ENCODE results near the gene GJA4.
"Not testable (repeated sequence)": the region's sequence is repeated elsewhere in the genome, so short reads cannot be mapped to it uniquely, and the experiment has no call there.

GJA4 gene

GRCh38 chr1:34803770-34804169 is 11.0 kb downstream of the GJA4 start:
- no peak for TF ChIP-seq CTCF (IDR thresholded peaks at IDR 0.05; ENCODE audit: low read depth, low read length, missing control alignments)
- H3K4me3 ChIP-seq (replicated peaks; ENCODE audit: low read depth, low read length) = no peak overlapping the region
- DNase-seq (ENCODE audit: extremely low read depth, low read depth) = no peak

- DNase-seq (ENCODE audit: extremely low read depth, low read depth) = no peak
- no peak overlapping the region for H3K4me3 ChIP-seq (replicated peaks; ENCODE audit: low read depth, low read length)
- TF ChIP-seq CTCF (IDR thresholded peaks at IDR 0.05; ENCODE audit: low read depth, low read length, missing control alignments) = no peak
Observed at GRCh38 chr1:34806396-34806795, 13.6 kb downstream of the GJA4 start.

- TF ChIP-seq CTCF (IDR thresholded peaks at IDR 0.05; ENCODE audit: low read depth, low read length, missing control alignments) = no peak
- DNase-seq (ENCODE audit: extremely low read depth, low read depth) = no peak
- H3K4me3 ChIP-seq (replicated peaks; ENCODE audit: low read depth, low read length) = no peak overlapping the region
Observed at GRCh38 chr1:34808051-34808810, 15.4 kb downstream of the GJA4 start.

GRCh38 chr1:34810781-34811180 is 18.0 kb downstream of the GJA4 start:
- DNase-seq (ENCODE audit: extremely low read depth, low read depth); H3K4me3 ChIP-seq (replicated peaks; ENCODE audit: low read depth, low read length): not testable (repeated sequence)

GRCh38 chr1:34816332-34816731 is 23.5 kb downstream of the GJA4 start:
- TF ChIP-seq CTCF (IDR thresholded peaks at IDR 0.05; ENCODE audit: low read depth, low read length, missing control alignments) = no peak
- no peak for DNase-seq (ENCODE audit: extremely low read depth, low read depth)
- no peak overlapping the region for H3K4me3 ChIP-seq (replicated peaks; ENCODE audit: low read depth, low read length)

GRCh38 chr1:34816778-34817177 is 24.0 kb downstream of the GJA4 start:
- no peak for DNase-seq (ENCODE audit: extremely low read depth, low read depth)
- no peak for TF ChIP-seq CTCF (IDR thresholded peaks at IDR 0.05; ENCODE audit: low read depth, low read length, missing control alignments)

GRCh38 chr1:34818862-34819261 is 26.1 kb downstream of the GJA4 start:
- not testable (repeated sequence) for DNase-seq (ENCODE audit: extremely low read depth, low read depth); H3K4me3 ChIP-seq (replicated peaks; ENCODE audit: low read depth, low read length)

More at GRCh38 chr1:34816778-34817177, 24.0 kb downstream of the GJA4 start:
- H3K4me3 ChIP-seq (replicated peaks; ENCODE audit: low read depth, low read length) = no peak overlapping the region

GRCh38 chr1:34822202-34822601 is 29.4 kb downstream of the GJA4 start:
- H3K4me3 ChIP-seq (replicated peaks; ENCODE audit: low read depth, low read length) = no peak overlapping the region
- no peak for TF ChIP-seq CTCF (IDR thresholded peaks at IDR 0.05; ENCODE audit: low read depth, low read length, missing control alignments)
- no peak for DNase-seq (ENCODE audit: extremely low read depth, low read depth)

Measured in HFF-Myc (cell line).